CD4-positive, alpha-beta T cell (primary cell): Measurements from ENCODE around the gene BRPF3. TPM values are rescaled to one million over a fixed set of nuclear protein-coding genes. Genes with fewer than 3 reads are reported as not detected.

Source experiments
- ATAC-seq: fragments of 200-7000 bp; cut with Tn5 transposase; one replicate; pipeline ENCODE4 v1.10.0; 2022; ENCODE audit warnings: mild to moderate bottlenecking; ENCODE audit not compliant: poor library complexity
- CTCF ChIA-PET: fragments of 350-600 bp; sonication (Branson Sonifier 250); formaldehyde crosslinking; loops from one replicate; lab custom pipeline; 2021; ENCODE audit warnings: antibody characterized with exemption, inconsistent platforms; lab: Charles Lee
- POLR2A ChIA-PET: fragments of 350-600 bp; sonication (Branson Sonifier 250); formaldehyde crosslinking; loops from one replicate; lab custom pipeline; 2021; ENCODE audit warnings: antibody characterized with exemption, inconsistent platforms; lab: Charles Lee
- DNase-seq, 14 experiments: peaks; one replicate each; pipeline ENCODE4 v3.0.0-alpha.2; 2013 to 2020; ENCODE audit warnings: mixed read lengths in 2 of 14
- H3K27ac ChIP-seq, 2 donors: one replicate each; pipeline versions ENCODE4 v1.5.1 to v1.7.0; 2013; ENCODE audit warnings: low read length in 2 of 2, low read depth in 1 of 2, mild to moderate bottlenecking in 1 of 2
- H3K27me3 ChIP-seq, 2 experiments: 1 replicate in 1 of 2; 2 replicates in 1 of 2; pipeline versions ENCODE4 v1.6.1 to v1.7.0; 2013; ENCODE audit warnings: low read length in 2 of 2, control low read depth in 1 of 2, mild to moderate bottlenecking in 1 of 2, moderate library complexity in 1 of 2; ENCODE audit not compliant: insufficient read depth in 2 of 2, control insufficient read depth in 1 of 2
- H3K36me3 ChIP-seq: one replicate; pipeline ENCODE4 v1.6.1; 2013; ENCODE audit warnings: low read length, control low read depth; ENCODE audit not compliant: insufficient read depth
- H3K4me1 ChIP-seq: one replicate; pipeline ENCODE4 v1.6.1; 2013; ENCODE audit warnings: low read length, control low read depth; ENCODE audit not compliant: insufficient read depth
- H3K4me3 ChIP-seq: one replicate; pipeline ENCODE4 v1.5.1; 2013; ENCODE audit warnings: mild to moderate bottlenecking, low read length, moderate library complexity
- H3K9me3 ChIP-seq, 2 experiments: 1 replicate in 1 of 2; 2 replicates in 1 of 2; pipeline versions ENCODE4 v1.6.1 to v1.7.0; 2013; ENCODE audit warnings: low read length in 2 of 2, mild to moderate bottlenecking in 2 of 2, control low read depth in 1 of 2, moderate library complexity in 1 of 2; ENCODE audit not compliant: control insufficient read depth in 1 of 2, insufficient read depth in 1 of 2
- H3K27ac Mint-ChIP-seq: one replicate; pipeline ENCODE4 v1.8.0; 2020; ENCODE audit warnings: mixed read lengths
- H3K27me3 Mint-ChIP-seq: one replicate; pipeline ENCODE4 v1.8.0; 2021; ENCODE audit warnings: mixed read lengths
- H3K36me3 Mint-ChIP-seq: one replicate; pipeline ENCODE4 v1.8.0; 2021; ENCODE audit warnings: low read depth, mixed read lengths
- H3K4me1 Mint-ChIP-seq: one replicate; pipeline ENCODE4 v1.8.0; 2021; ENCODE audit warnings: low read depth, mixed read lengths
- H3K4me3 Mint-ChIP-seq: one replicate; pipeline ENCODE4 v1.8.0; 2020; ENCODE audit warnings: mild to moderate bottlenecking, mixed read lengths
- H3K9me3 Mint-ChIP-seq: one replicate; pipeline ENCODE4 v1.8.0; 2020; ENCODE audit warnings: mixed read lengths
- intact Hi-C, 2 experiments: fragments of 100-400 bp; cut with DNase I in 1 of 2; cut with micrococcal nuclease in 1 of 2; formaldehyde crosslinking; loops; one replicate each; pipeline versions ENCODE4 v1.15.1 to v1.9.0; 2023 to 2025; cut with DNase I, micrococcal nuclease
- total RNA-seq, 174 experiments: library from RNA in 2 of 174; stranded (reverse) in 2 of 174; gene quantifications; one replicate each; pipeline ENCODE4 v1.2.3 and lab custom pipeline; 2021 to 2026
- TF ChIP-seq, protein P1 (sequence below): fragments of 200-600 bp; IDR thresholded peaks from one replicate; pipeline ENCODE4 v1.8.0; 2022; ENCODE audit warnings: antibody characterized with exemption, mild to moderate bottlenecking

Gene BRPF3
- total RNA-seq, 2 experiments from 2014 or later, result 39.0 to 41.6 TPM

DNA sequence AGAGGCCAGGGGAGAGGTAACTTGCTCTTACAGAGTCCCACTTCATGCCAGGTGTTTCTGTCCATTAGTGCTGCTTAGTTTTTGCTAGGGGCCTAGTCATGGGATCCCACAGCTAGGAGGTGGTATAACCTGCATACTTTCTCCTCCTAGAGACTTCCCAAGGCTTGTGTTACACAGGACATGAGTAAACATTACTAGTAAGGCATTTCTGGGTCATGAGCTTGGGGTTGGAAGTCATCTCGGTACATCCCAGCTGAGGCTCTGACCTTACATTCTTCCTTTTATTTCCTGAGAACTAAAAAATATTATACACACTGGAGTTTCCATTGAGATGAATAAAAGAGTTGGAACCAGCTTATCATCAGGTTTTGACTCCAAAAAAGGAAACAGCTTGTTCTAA is 52.4 kb downstream of the BRPF3 start:
- no peak overlapping the region for H3K4me3 ChIP-seq
- Mint-ChIP-seq H3K36me3 (no peaks in the 10 kb centered on the region), H3K4me1 (peaks cover 8% of the 10 kb centered on the region), H3K27me3 (no peaks in the 10 kb centered on the region), H3K27ac (no peak overlapping the region), H3K4me3 (no peak overlapping the region), H3K9me3 (no peaks in the 10 kb centered on the region)
- POLR2A ChIA-PET, result no interaction called here
- no peaks in the 10 kb centered on the region for H3K9me3 ChIP-seq
- H3K36me3 ChIP-seq, result no peaks in the 10 kb centered on the region
- CTCF ChIA-PET, result no interaction called here
- no peak overlapping the region for H3K27ac ChIP-seq
- ATAC-seq (no peak), DNase-seq (no peak)
- H3K27me3 ChIP-seq, result no peaks in the 10 kb centered on the region
- peaks cover 5% of the 10 kb centered on the region for H3K4me1 ChIP-seq
- intact Hi-C loops, result no loop called here
- TF ChIP-seq, protein P1, sequence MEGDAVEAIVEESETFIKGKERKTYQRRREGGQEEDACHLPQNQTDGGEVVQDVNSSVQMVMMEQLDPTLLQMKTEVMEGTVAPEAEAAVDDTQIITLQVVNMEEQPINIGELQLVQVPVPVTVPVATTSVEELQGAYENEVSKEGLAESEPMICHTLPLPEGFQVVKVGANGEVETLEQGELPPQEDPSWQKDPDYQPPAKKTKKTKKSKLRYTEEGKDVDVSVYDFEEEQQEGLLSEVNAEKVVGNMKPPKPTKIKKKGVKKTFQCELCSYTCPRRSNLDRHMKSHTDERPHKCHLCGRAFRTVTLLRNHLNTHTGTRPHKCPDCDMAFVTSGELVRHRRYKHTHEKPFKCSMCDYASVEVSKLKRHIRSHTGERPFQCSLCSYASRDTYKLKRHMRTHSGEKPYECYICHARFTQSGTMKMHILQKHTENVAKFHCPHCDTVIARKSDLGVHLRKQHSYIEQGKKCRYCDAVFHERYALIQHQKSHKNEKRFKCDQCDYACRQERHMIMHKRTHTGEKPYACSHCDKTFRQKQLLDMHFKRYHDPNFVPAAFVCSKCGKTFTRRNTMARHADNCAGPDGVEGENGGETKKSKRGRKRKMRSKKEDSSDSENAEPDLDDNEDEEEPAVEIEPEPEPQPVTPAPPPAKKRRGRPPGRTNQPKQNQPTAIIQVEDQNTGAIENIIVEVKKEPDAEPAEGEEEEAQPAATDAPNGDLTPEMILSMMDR, result no peak

DNA sequence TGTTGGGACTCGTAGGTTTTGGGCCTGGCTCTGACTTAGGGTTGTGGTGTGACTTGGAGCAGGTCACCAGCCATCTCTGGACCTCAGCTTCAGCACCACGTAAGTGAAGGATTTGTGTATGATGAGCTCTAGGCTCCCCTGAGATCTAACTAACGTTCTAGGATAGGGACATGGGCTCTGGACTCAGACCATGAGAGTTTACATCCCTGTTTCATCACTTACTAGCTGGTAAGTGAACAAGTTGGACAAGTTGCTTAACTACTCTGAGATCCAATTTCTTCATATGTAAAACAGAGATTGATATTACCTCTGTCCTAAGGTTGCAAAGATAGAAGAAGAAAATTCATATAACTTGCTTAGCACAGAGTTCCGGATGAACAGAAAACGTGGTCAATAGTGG is 53.0 kb downstream of the BRPF3 start:
- Histone ChIP-seq H3K4me3 (no peak overlapping the region), H3K4me1 (peaks cover 5% of the 10 kb centered on the region), H3K27ac (no peak overlapping the region), H3K36me3 (no peaks in the 10 kb centered on the region), H3K27me3 (no peaks in the 10 kb centered on the region), H3K9me3 (no peaks in the 10 kb centered on the region)
- ChIA-PET POLR2A (no interaction called here), CTCF (no interaction called here)
- Mint-ChIP-seq H3K36me3 (no peaks in the 10 kb centered on the region), H3K27me3 (no peaks in the 10 kb centered on the region), H3K4me1 (peaks cover 8% of the 10 kb centered on the region), H3K27ac (no peak overlapping the region), H3K9me3 (no peaks in the 10 kb centered on the region), H3K4me3 (no peak overlapping the region)
- TF ChIP-seq, protein P1, result no peak
- intact Hi-C loops, result no loop called here
- DNase-seq (no peak), ATAC-seq (no peak)

DNA sequence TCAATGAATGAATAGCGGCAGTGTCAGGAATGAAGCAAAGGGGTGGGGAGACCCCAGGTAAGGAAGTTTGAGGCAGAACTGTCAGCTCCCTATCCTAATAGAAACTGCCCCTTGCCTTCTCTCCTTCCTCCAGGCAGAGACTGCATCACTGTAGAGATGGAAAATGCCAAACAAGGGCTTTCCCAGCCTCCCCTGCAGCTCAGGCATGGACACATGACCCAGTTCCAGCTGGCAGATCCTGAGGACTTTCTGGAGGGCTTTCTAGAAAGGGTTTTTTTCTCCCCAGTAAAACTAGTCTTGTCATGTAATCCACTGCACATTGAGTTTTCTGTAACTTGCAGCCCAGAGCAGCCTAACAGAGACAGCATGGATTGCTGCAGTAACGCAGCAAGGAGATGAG is 55.5 kb downstream of the BRPF3 start:
- Histone ChIP-seq H3K27me3 (no peaks in the 10 kb centered on the region), H3K4me3 (no peak overlapping the region), H3K4me1 (no peaks in the 10 kb centered on the region), H3K9me3 (peaks cover 0 to 1% of the 10 kb centered on the region in 2 experiments), H3K36me3 (no peaks in the 10 kb centered on the region), H3K27ac (no peak overlapping the region)
- CTCF ChIA-PET, result no interaction called here
- DNase-seq, result no peak
- ATAC-seq, result no peak
- Mint-ChIP-seq H3K36me3 (no peaks in the 10 kb centered on the region), H3K4me3 (no peak overlapping the region), H3K4me1 (no peaks in the 10 kb centered on the region), H3K27me3 (no peaks in the 10 kb centered on the region), H3K9me3 (no peaks in the 10 kb centered on the region), H3K27ac (no peak overlapping the region)
- POLR2A ChIA-PET, result no interaction called here
- intact Hi-C loops, result no loop called here
- TF ChIP-seq, protein P1, result no peak
